ENCODE results near the gene C16orf82.

C16orf82 gene

GRCh38 chr16:27088216-27088615 is 21.5 kb downstream of the C16orf82 start:
- DNase-seq (ENCODE audit: low read depth), result no peak

GRCh38 chr16:27096375-27096774 is 29.6 kb downstream of the C16orf82 start:
- DNase-seq (ENCODE audit: low read depth), result no peak

GRCh38 chr16:27097800-27098230 is 31.1 kb downstream of the C16orf82 start:
- no peak for DNase-seq (ENCODE audit: low read depth)

- DNase-seq (ENCODE audit: low read depth), result no peak
These were observed 31.8 kb downstream of the C16orf82 start for GRCh38 chr16:27098366-27099049.

- DNase-seq (ENCODE audit: low read depth), result no peak
These were observed 36.2 kb downstream of the C16orf82 start for GRCh38 chr16:27102701-27103575.

- DNase-seq (ENCODE audit: low read depth), result no peak
These were observed 37.2 kb downstream of the C16orf82 start for GRCh38 chr16:27103954-27104353.

- DNase-seq (ENCODE audit: low read depth), result no peak
These were observed 39.6 kb downstream of the C16orf82 start for GRCh38 chr16:27106305-27106704.

- no peak for DNase-seq (ENCODE audit: low read depth)
These were observed 40.5 kb downstream of the C16orf82 start for GRCh38 chr16:27107185-27107592.

GRCh38 chr16:27108051-27108770 is 41.5 kb downstream of the C16orf82 start:
- DNase-seq (ENCODE audit: low read depth), result no peak

GRCh38 chr16:27108826-27109665 is 42.3 kb downstream of the C16orf82 start:
- DNase-seq (ENCODE audit: low read depth), result no peak

- DNase-seq (ENCODE audit: low read depth), result no peak
These were observed 43.2 kb downstream of the C16orf82 start for GRCh38 chr16:27109666-27110523.

GRCh38 chr16:27110524-27110896 is 43.8 kb downstream of the C16orf82 start:
- DNase-seq (ENCODE audit: low read depth), result no peak

- no peak for DNase-seq (ENCODE audit: low read depth)
These were observed 44.8 kb downstream of the C16orf82 start for GRCh38 chr16:27111486-27111885.

GRCh38 chr16:27112093-27112811 is 45.5 kb downstream of the C16orf82 start:
- DNase-seq (ENCODE audit: low read depth), result no peak

GRCh38 chr16:27113341-27113841 is 46.7 kb downstream of the C16orf82 start:
- DNase-seq (ENCODE audit: low read depth), result no peak

GRCh38 chr16:27114006-27114405 is 47.3 kb downstream of the C16orf82 start:
- DNase-seq (ENCODE audit: low read depth), result no peak

GRCh38 chr16:27118526-27118925 is 51.8 kb downstream of the C16orf82 start:
- no peak for DNase-seq (ENCODE audit: low read depth)

All from non-pigmented ciliary epithelial cell (primary cell).